ENCODE results near the gene KLHL30.

The KLHL30 gene

DNA sequence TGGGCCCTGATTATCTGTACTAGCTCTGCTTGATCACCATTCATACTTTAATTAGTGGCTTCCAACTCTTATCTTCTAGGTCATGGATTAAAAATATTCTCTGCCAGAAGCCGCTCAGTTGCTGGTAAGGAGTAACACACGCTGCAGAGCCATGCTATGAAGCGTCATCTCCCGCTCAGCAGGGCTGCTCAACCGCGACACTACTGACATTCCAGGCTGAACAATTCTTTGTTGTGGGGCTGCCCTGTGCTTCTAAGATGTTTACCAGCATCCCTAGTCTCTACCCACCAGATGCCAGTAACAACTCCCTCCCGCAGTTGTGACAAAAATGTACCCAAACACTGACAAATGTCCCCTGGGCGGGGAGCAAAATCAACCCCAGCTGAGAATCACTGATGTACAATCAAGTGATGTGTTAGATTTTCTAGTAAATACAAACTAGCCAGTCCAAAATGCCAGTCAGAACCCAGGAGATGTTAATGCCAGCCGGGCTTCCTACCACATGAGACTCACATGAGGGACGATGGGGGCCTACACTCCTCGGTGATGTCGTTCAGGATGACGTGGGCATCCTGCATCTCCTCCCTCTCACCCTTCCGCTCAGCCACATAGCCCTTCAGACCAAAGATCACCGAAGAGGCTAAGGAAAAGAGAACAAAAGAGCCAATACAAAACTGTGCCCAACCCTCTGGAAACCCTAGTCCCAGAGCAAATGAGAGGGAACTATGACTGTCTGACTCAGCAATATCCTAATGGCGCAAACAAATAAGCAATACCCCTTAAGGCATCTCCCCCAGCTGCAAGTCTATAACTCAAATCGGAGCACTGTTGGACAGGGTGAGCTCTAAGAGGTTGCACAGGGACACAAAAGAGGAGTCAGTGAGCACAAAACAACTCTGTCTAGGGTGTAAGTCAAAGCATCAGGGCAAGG lies 49.4 kb downstream of the KLHL30 start:
- in situ Hi-C loops (cut with MboI; ENCODE audit: low sequenced_read_pairs, unreplicated experiment): no loop called here

GRCh38 chr2:238190445-238190844 lies 52.0 kb downstream of the KLHL30 start:
- DNase-seq (ENCODE audit: low spot score): no peak
- in situ Hi-C loops (cut with MboI; ENCODE audit: low sequenced_read_pairs, unreplicated experiment): no loop called here
- TF ChIP-seq, protein P1, sequence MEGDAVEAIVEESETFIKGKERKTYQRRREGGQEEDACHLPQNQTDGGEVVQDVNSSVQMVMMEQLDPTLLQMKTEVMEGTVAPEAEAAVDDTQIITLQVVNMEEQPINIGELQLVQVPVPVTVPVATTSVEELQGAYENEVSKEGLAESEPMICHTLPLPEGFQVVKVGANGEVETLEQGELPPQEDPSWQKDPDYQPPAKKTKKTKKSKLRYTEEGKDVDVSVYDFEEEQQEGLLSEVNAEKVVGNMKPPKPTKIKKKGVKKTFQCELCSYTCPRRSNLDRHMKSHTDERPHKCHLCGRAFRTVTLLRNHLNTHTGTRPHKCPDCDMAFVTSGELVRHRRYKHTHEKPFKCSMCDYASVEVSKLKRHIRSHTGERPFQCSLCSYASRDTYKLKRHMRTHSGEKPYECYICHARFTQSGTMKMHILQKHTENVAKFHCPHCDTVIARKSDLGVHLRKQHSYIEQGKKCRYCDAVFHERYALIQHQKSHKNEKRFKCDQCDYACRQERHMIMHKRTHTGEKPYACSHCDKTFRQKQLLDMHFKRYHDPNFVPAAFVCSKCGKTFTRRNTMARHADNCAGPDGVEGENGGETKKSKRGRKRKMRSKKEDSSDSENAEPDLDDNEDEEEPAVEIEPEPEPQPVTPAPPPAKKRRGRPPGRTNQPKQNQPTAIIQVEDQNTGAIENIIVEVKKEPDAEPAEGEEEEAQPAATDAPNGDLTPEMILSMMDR (IDR thresholded peaks at IDR 0.05; ENCODE audit: borderline replicate concordance, control extremely low read depth, extremely low read depth, insufficient read depth, missing control alignments): no peak

More for the DNA sequence above, 49.4 kb downstream of the KLHL30 start:
- TF ChIP-seq, protein P1 (IDR thresholded peaks at IDR 0.05; ENCODE audit: borderline replicate concordance, control extremely low read depth, extremely low read depth, insufficient read depth, missing control alignments): no peak
- DNase-seq (ENCODE audit: low spot score): no peak
